Stimulated activated CD4-positive, alpha-beta T cell treated with anti-CD3 and anti-CD28 coated beads, Interleukin-15, amount 100 ng/mL, for 24 hours (primary cell): ENCODE data around the gene TMCC1.
A peak's percentile ranks its signal among the peaks of the same experiment; 100 is the strongest.

ENCODE experiments used
- DNase-seq: peaks from one replicate; pipeline ENCODE4 v3.0.0-alpha.2; 2020

Gene TMCC1

DNA sequence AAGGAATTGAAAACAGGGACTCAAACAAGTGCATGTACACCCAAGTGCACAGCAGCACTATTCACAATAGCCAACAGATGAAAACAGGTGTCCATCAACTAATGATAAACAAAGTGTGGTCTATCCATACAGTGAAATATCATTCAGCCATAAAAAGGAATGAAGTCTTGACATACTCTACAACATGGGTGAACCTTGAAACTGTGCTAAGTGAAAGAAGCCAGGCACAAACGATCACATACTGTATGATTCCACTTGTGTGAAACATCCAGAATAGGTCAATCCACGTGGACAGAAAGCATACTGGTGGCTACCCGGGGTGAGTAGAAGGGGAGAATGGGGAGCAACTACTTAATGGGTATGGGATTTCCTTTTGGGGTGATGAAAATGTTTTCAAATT is 257.4 kb downstream of the TMCC1 start:
- no peak for DNase-seq

DNA sequence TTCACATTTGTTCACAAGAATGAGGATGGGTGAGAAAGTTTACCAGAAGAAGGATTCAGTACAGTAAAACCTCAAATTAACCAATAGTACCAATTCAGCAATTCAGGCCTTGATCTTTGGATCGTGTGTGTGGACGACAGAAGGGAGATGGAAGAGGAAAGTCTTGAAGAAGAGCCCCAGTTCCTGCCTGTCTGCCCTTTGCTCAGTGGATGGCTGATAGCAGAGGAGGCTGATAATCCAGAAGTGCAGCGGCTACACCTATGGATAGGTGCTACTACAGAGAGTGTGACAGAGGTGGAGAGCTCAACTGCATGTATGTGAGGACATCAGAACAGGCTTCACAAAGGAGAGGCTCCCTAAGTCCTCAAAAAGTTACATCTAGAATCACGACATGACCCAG is 257.9 kb downstream of the TMCC1 start:
- no peak for DNase-seq

DNA sequence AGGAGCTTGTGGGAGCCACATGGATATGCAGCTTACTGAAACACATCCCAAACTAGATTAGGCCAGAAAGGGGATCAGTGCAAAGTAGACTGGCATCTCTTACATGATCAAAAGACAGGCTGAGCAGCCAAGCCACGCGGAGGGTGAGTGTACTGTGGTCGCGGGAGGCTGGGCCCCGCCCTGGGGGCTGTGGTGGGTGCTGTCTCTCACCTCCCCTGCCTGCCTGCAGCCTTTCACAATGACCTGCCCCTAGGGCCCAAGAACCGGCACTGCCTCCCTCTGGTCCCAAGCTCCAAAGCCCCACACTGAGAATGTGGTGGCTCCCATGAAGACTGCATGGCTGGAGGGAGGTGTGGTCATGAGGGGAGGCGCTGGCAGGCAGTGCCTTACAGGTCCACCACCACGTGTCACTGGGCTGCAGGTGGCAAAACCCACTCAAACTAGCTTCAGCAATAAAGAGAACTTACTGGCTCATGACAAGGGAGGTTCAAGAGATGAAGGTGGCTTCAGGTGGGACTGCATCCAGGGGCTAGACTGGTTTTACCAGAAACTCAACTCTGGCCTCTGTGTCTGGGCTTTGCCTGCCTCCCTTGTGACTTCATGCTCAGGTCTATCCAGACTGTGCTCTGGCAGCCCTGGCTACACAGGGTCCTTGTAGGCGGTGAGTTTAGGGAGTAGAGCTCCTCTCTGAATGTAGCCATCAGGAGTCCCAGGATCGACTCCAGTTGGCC is 259.6 kb downstream of the TMCC1 start:
- DNase-seq = no peak

DNA sequence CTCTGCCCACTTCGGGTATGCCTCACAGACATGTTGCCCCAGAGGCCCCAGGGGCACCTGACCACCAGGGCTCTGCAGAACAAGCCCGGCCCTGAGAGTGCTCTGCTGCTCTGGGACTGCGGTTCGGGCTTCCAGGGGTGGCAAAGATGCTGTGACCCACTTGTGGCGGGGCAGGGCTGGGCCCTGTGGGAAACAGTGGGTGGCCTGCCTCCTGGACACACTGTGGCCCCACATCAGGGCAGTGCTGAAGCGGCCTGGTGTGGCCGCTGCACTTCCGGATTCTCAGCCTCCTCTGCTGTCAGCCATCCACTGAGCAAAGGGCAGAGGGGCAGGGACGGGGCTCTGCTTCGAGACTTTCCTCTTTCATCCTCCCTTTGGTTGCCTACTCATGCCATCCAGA is 260.5 kb downstream of the TMCC1 start:
- no peak for DNase-seq

- no peak for DNase-seq
These were observed 261.0 kb downstream of the TMCC1 start for GRCh38 chr3:129632556-129632955.

DNA sequence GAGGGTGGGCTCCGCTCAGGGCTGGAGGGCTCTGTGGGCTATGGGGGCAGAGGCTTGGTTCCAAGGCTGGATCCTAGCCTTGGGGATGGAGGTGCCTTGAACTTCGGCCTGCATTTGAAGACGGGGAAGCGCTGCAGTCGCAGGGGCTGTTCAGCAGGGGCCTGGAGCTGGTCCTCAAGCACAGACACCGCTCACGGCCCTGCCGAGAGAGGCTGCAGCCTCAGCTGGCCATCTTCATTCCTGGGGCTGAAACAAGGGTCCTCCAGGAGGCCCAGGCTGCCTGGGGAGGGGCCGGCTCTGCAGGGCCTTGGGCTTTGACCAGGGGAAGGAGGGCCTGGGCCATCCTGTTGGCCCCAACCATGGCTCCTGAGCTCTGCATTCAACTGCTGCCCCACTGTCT is 261.5 kb downstream of the TMCC1 start:
- no peak for DNase-seq

DNA sequence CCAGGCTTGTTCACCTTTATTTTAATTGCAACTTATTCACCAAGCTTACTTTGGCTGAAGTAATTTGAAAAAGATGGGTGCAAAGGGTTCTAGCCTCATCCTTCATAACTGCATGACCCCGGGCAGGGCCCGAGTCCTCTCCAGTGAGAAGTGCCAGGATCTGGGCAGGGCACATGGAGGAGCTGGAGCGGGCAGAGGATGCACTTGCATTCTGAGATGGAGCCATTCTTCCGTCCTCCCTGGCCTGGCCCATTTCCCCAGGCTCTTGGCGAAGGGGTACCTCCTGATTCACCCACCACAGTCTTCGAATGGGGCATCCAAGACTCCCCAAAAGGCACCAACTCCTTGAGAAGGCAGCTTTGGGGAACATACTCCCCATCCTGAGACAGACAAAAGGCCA is 264.5 kb downstream of the TMCC1 start:
- no peak for DNase-seq

DNA sequence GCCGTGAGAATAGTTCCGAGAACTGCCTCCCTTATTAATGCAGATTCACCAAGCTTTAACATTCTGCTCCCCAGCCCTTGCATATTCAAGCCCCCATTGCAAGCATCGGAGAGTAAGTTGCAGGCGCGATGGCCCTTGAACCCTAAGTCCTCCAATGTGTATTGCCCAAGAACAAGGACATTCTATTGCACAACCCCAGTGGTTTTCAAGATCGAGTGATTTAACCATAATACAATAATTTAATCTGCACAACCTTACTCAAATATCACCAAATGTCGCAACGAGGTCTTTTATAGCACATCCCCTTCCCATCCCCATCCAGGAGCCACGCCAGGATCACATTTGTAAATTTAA is 265.4 kb downstream of the TMCC1 start:
- DNase-seq = no peak

GRCh38 chr3:129627350-129628168 is 266.0 kb downstream of the TMCC1 start:
- DNase-seq = peak; percentile 73

DNA sequence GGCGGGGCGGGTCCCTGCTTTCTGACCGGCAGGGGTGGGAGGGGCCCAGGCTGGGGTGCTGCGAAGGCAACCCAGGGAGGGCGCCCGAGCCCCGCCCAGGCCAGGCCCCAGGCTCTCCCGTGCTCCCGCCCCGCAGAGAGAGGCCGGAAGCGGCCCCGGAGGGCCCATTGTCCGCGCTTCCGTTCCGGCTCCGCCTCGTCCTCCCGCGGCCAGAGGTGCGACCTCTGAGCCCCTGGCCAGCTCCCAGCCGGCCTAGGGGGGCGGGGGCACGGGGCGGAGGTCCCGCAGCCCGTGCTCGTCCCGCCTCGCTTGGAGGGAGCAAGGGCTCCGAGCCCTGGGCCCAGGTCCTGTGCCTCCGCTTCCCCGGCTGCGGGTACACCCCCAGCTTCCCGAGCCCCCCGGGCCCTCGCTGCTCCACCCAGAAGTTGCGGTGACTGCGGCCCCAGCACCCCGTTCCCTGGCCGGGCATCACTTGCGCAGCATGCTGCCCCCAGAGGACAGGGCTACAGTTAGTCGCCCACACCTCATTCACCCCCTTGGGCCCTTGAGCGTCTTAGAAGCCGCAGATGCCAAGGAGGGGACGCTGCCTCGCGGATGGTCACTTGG is 266.7 kb downstream of the TMCC1 start:
- peak; percentile 92 for DNase-seq

GRCh38 chr3:129625072-129625874 is 268.2 kb downstream of the TMCC1 start:
- no peak for DNase-seq

DNA sequence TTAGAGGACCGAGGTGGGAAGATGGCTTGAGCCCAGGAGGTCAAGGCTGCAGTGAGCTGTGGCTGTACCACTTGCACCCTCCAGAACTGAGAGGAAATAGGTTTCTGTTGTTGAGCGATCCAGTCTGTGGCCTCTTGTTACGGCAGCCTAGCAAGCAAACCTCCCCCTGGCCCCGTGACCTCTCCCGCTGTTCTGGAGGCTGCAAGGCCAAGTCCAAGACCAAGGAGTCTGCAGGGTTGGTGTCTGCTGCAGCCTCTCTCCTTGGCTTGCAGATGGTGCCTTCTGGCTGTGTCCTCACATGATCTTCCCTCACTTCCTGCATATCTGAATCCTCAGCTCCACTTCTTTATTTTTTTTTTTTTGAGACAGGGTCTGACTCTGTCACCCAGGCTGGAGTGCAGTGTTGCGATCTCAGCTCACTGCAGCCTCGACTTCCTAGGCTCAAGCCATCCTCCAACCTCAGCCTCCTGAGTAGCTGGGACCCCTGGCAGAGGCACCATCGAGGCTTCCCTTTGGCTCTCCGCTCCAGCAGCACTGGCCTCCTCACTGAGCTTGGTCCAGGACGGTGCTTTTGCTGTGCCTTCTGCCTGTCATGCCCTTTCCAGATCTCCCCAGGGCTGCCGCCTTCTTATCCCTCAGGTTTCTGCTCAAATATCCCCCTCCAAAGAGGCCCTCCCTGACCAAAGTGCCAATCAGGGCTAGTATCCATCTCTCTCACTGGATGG is 269.0 kb downstream of the TMCC1 start:
- DNase-seq = no peak

DNA sequence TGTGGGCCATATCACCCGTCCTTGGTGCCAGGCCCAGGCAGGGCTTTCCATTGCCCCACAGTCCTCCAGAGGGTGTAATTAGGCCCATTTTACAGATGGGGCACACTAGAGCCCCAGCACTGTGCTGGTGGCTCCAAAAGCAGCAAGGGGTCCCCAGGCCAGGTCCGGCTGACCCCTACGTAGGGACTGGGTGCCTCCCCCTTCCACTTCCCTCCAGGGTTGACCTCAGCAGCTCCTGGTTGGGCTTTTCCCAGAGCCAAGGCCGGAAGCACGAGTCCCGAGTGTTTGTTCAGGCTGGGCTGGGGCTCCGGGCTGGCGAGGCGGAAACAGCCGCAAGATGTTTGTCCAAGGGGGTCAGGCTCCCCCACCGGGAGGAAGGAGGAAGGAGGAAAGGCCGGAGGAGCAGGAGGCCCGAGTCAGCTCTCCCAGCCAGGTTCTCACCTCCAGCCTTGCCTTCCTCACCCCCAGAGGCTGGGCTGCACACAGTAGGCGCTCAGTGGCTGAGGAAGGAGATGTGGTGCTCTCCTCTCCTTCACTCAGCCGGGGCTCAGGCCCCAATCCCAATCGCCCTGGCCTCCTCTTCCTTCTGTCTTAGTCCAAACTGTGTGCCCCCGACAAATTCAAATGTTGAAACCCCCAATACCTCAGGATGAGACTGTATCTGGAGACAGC is 269.9 kb downstream of the TMCC1 start:
- no peak for DNase-seq

- no peak for DNase-seq
These were observed 270.6 kb downstream of the TMCC1 start for GRCh38 chr3:129622933-129623332.

- no peak for DNase-seq
These were observed 271.2 kb downstream of the TMCC1 start for GRCh38 chr3:129622226-129622874.

GRCh38 chr3:129621626-129622225 is 271.8 kb downstream of the TMCC1 start:
- no peak for DNase-seq

- no peak for DNase-seq
These were observed 272.5 kb downstream of the TMCC1 start for GRCh38 chr3:129620828-129621559.

- no peak for DNase-seq
These were observed 273.8 kb downstream of the TMCC1 start for GRCh38 chr3:129619726-129620162.

DNA sequence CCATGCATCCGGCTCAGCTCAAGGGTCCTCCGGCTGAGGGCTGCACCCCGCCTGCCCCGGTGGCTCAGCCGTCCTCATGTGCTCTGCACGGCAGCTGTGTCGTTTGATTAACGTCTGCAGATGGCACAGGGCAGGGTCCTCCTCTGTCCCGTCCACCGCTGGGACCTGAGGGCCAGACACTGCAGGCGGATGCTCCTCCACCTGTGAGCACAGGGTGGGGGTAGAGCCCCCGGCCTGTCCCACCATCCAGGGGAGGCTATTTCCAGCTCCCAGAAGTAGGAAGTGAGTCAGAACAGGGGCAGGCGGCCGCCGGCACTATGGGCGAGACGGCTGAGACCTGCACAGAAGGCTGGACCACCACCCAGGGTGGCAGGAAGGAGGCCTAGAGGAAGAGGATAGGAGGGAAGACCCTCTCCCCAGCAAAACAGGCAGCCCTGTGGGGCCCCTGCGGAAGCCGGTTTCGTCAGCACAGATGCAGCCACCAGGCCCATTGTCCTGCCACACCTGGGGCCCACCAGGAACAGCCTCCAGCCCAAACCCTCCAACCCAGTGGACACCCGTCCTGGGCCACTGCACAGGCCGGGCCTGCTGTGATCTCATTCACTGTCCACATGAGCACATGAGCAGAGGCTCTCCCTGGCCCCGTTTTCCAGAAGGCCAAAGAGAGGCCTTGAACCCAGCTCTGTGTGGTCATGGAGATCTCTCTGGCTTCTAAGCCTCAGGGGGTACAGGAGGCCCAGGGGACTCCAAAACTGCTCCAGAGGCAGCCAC is 274.4 kb downstream of the TMCC1 start:
- no peak for DNase-seq
